Left renal pelvis (tissue), 4 donors: ENCODE measurements around the gene EWSR1. TPM values are rescaled to one million over a fixed set of nuclear protein-coding genes. Genes with fewer than 3 reads are reported as not detected.
"Not testable (repeated sequence)": the region's sequence is repeated elsewhere in the genome, so short reads cannot be mapped to it uniquely, and the experiment has no call there.

Experiments used
- DNase-seq, 4 donors: peaks; one replicate each; pipeline ENCODE4 v3.0.0-alpha.2; 2013; ENCODE audit warnings: low read depth in 4 of 4, low spot score in 3 of 4
- polyA plus RNA-seq, 4 donors: library from polyadenylated mRNA; unstranded; fragments of 120-200 nt; gene quantifications; one replicate each; pipeline ENCODE4 v1.2.1, GENCODE V29; 2013; ENCODE audit not compliant: insufficient read length in 4 of 4

Gene EWSR1
- polyA plus RNA-seq, 4 donors: 240 to 371 (median 332) TPM

DNA sequence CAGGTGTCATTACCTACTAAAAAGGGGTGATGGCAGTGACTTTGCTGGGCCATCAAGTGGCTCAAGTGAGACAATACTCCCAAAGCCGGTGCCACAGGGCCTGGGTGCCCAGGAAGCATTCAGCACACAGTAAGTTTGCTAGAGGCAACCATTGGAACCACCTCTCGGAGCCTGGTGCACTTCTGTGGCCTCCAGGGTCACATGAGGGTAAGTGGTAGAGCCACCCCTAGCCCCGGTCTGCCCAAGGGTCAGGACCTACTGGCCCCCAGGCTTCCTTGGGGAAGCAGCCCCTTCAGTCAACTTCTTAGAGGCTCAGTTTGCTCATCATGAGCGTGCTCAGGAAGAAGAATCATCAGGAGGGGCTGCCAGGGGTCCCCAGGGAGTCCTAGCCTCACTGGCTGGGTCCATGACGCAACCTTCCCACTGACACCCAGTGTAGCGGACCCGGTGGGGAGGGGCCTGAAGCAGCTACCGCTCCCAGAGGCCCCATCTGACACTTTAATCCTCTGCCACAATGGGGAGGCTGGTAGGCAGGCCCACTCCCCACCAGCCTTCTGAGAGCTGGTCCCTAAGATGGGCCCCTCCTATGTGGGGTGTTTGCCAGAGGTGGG is 64.9 kb downstream of the EWSR1 start:
- no peak for DNase-seq

DNA sequence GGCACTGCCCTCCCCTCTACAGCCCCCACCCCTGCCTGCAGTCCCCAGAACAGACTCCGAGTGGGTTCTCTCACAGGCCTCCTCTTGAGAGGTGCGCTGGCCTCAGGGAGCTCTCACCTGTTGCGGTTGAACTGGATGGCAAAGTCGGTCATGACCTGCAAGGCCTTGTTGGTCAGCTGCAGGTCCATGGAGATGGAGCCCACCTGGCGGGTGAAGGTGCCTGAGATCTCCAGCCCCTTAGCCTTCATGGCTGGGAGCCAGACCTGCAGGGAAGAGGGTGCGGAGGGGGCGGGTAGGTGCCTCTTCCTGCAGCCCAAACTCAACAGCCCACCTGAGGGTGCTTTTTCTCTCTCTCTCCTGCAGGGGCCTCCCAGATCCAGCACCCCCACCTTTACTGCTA is 66.1 kb downstream of the EWSR1 start:
- DNase-seq: no peak

DNA sequence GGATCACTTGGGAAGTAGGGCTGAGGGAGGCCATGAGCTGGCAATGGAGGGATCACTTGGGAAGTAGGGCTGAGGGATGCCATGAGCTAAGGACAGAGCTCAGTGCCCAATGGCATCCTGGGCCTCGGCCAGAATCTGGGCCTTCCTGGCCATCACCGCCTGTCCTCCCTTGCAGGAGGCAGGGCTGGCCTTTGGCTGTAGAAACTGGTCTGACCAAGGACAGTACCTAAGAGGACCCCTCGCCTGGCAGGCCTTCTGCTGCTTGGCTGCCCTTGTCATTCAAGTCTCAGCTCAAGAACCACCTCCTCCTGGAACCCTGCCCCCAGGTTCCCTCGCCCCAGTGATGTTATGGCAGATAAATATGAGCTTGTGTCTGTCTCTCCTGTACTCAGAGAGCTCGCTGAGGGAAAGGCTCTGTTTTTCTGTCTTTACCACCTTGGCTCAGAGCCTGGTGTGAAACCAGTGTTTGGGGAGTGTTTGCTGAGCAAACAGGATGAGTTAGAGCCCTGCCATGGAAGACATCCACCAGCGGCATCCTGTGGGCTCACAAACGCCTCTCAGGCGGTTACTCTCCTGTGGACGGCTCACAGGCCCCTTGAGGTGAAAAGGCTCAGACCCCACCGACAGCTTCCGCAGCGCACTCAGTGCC is 66.8 kb downstream of the EWSR1 start:
- no peak for DNase-seq

DNA sequence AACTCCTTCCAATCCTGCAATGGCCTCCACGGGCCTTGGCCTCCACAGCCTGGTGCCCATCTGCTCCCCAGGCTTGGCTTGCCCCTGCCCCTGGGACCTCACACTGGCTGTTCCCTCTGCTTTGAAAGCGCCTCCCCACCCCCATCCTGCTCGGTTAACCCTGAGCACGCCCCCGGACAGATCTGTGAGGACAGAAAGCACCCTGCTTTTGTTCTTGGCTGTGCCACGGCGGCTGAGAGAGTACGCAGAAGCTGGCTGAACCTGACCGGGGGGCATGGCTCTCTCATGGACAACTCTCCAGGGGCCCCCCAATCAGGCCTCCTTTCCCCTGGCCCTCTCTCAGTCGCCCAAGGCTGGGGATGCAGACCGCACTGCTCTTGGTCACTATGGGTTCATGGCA is 67.6 kb downstream of the EWSR1 start:
- no peak for DNase-seq

DNA sequence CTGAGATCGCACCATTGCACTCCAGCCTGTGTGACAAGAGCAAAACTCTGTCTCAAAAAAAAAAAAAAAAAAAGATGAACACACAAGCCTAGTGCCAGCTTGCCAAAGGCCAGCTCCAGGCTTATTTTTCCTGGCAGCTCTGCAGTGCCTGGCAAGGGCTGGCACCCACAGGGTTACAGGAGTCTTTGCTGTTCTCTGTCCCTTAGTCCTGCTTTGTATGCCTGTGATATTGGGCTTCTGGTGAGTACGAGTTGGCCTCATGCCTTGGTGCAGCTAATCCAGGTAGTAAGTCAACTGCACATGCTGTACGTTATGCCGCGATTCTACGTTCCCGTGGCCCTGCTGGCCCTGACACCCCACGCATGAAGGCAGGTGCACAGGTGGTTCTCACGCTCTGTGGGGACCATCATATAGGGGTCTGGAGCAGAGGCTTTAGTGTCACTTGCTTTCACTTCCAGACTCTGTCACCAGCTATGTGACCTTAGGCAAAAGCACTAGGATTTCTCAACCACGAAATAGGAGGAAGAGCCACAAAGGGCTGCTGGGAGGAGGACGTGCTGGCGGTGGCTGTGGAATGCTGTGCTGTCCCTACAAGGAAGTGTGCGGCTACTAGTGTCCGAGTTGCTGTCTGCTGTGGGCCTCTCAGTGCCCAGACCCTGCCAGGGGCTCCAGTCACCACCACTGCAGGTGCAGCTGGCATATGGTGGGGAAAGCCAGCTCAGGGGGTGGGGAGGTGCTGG is 68.9 kb downstream of the EWSR1 start:
- DNase-seq: no peak

DNA sequence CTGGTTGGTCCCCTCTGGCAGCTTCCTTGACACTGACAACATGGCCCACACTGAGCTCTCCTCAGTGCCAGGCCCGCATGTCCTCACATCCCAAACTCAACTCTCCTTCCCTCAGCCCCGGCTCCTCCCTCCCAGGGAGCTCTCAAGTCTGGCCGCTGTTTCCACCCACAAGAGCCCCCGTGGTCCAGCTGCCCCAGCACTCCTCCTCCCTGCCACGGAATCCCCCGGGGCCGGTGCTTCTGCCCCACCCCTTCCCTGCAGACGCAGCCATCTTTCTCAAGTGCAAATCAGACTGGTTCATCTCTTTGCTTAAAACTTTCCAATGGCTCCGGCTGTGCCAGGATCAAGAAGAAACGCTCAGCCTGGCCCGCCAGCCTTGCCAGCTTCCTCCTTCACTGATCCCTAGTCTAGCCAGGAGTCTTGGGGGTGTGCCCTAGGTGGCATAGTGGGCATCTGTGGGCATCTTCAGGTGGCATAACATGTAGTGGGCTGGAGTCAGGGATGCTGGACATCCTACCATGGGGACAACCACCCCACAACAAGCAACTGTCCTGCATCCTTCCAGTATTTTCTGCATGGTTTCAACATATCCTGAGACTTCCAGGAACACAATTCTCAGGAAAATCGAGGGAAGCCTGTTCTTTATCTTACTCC is 69.7 kb downstream of the EWSR1 start:
- no peak for DNase-seq

DNA sequence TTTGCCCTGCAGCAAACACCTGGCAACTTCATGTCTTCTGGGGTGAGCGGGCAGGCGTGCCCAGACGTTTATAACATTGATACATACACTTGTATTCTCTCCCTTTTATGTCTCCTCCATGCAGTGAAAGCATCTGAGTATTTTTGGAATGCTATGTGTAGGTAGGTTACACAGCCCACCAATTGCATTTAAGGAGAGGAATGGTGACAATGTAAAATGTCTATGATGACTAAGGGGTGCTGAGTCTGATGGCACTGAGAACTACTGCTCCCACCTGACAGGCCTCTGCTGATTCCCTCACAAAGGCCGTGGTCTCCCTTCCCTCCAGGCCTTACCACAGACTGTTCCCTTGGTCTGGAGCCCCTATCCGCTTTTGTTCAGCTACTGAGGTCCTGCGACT is 70.3 kb downstream of the EWSR1 start:
- no peak for DNase-seq

DNA sequence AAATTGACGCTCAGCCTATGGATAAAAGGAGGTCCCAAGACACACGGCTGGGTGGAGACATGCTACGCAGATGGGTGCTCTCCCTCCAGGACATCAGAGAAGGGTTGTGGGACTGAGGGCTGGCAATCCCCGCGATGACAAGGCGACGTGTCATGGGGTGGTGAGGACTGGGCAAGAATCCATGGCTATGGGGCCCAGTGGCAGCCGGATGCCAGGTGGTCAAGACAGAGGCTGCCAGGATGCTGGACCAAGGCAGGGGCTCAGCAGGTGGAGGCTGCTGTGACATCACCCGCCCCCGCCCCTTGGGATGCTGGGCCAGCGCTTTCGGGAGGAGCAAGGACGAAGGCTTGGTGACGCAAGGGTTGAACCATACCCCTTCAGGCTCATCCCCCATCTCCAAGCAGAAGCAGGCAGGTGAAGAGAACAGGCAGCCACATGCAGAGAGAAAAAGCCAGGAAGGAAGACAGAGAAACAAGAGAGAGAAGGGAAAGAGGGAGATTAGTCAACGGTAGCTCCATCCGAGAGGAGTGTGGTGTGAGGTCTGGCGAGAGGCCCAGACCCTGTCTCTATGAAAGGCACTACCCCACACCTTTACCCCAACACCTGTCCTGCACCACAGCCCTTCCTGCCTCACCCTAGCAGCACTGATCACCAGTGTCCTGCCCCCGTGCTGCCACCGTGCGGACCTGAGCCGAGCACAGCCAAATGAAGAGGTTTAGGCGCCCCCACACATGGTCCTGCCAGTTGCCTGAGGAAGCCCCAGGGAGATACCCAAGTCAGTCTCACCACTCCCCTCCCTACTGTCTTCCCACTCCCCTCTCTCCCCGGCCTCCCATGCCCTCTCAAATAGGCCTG is 71.5 kb downstream of the EWSR1 start:
- no peak for DNase-seq

DNA sequence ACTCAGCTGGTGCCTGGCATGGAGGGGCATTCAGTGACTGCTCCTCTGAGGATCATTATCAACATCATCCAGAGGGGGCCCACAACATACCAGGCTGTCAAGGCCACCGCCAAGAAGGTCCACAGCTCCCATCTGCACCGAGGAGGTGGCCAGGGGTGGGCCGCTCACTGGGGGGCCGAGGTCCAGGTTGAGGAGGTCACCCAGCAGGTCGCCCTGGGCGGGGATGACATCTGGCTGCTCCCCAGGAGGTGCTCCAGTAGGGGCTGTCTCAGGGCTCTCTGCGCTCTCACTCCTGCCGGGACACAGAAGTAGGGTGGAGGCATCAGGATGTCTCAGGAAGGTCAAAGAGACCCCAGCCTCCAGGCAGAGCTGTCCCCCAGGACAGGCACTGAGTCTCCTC is 72.5 kb downstream of the EWSR1 start:
- DNase-seq: no peak

DNA sequence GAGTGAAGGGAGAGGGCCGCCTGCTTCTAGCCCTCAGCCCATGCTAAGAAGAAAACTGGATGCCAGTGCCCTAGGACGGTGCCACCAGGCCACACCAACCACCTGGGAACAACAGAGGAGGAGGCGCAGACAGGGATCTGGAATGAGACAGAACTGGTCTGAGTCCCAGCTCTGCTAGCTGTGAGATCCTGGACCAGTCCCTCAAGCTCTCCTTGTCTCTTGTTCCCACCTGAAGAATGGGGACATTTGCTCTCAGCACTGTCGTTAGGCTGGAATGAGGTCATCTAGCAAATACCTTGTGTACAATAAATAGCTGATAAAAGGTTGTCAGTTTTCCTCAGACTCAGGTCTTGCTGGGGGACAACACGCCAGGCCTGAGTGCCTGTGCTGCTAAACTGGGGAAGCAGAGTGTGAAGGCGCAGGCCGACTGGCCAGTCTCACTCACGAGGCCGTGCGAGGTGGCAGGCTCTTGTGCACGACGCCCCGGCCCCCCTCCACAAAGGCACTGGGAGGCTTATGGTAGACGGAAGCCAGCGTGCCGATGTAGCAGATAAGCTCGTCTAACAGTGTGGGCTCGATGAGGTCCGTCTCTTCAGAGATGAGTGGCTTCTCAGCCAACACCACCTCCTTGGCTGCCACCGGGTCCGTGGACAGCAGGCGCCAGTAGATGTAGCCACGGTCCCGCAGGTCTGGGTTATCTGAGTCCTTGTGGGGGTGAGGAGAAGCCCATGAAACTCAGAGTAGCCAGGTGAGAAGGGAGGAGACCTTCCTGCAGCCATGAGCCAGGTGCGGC is 73.2 kb downstream of the EWSR1 start:
- no peak for DNase-seq

DNA sequence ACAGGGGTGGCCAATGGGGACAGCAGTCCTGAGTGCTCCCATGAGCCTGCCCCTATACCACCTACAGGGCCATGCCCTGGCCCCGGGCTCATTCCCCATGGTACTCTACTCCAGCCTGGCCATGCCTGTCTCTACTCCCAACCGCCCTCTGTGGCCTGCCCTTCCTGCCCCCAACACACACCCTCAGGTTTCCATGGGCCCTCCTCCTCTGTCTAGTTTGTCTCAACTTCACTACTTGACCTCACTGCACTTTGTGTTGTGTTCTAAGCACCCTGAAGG is 73.7 kb downstream of the EWSR1 start:
- no peak for DNase-seq

DNA sequence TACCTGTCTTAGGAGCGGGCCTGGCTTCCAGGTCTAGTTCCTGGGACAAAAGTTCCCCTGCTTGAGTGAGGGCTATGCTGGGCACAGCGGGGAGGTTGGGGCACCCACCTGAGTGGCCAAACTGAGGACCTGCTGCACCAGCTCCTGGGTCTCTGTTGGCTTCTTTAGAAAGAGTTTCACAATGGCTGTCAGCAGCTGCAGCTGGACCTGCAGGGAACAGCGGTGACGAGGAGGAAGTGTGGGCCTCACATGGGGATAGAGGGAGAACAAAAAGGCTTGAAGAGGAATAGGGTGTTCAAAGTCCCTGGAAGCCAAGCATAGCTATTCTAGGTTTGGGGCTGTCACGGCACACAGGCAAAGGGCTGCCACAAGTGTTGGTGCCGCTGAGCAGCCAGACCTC is 74.1 kb downstream of the EWSR1 start:
- no peak for DNase-seq

DNA sequence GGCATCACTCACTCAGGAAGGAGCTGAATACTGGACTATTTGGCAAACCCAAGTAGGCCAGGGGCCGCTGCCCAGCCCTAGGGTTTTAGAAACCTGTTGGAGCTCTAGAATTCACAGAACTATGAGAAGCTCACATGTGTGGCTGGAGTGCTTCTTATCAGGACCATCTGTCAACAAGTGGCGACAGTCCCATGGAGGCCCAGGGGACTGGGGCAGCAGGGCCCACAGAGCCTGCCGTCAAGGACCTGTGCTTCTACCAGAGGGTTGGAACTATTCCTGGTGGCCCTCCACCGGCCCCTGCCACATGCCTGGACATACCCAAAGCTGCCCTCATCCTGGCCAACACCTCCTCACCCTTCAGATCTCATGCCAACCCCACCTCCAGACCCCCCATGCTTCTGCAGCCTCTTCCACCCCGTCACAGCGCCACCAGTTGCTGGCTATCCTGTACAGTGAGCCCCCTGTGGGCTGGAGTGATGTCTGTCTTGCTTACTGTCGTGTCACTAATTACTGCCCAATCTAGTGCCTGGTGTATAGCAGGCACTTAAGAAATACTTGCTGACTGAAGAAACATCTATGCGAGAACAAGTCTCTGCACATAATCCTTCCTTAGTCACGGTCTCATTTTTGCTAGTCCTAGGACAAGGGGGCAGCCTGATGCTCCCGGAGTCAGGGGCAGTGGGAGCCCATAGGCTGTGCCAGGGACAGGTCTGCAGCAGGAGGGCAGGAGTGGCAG is 74.7 kb downstream of the EWSR1 start:
- DNase-seq: no peak

DNA sequence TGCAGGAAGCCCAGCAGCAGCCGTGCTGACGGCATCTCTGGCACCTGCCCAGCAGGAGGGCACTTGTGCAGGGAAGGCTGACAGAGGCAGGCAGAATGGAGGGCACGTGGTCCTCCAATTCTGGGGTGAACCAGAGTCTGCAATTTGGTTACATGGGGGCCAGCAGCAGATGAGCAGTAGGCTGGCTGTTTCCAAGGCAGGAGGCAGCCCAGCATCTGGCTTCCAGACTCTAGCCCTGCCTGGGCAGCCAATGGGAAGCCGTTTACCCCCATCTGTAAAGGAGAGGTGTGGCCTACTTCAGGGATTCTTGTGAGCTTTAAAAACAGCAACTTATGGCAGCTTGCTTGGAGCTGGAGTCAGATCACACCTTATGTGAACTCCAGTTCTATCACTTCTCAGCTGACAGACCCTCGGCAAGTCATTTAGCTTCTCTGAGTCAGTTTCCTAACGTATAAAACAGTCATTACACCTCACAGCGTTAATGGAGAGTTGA is 75.3 kb downstream of the EWSR1 start:
- no peak for DNase-seq

DNA sequence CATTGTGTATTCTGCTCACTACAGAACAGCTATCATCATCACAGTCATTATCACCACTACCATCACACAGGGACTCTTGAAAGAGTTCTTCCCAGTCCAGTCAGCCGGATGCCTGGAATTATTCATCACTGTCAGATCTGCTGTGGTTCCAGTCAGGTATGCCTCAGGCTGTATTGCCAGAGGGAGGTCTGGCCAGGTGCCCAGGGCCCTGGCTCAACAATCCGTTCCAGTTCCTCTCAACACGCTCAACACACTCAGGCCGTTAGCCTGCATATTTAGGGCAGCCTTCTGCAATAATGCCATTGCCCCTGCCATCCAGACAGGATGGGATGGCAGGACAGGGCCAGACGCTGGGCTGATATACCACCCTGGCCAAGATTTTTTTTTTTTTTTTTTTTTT is 76.1 kb downstream of the EWSR1 start:
- DNase-seq: no peak

DNA sequence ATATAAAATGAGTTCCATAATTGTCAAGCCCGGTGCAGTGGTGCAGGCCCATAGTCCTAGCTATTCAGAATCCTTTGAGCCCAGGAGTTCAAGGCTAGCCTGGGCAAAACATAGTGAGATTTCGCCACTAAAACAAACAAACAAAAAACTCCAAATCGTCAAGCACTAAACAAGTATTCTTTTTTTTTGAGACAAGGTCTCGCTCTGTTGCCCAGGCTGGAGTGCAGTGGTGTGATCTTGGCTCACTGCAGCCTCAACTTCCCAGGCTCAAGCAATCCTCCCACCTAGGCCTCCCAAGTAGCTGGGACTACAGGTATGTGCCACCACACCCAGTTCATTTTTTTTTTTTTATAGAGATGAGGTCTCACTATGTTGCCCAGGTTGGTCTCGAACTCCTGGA is 76.8 kb downstream of the EWSR1 start:
- not testable (repeated sequence) for DNase-seq

DNA sequence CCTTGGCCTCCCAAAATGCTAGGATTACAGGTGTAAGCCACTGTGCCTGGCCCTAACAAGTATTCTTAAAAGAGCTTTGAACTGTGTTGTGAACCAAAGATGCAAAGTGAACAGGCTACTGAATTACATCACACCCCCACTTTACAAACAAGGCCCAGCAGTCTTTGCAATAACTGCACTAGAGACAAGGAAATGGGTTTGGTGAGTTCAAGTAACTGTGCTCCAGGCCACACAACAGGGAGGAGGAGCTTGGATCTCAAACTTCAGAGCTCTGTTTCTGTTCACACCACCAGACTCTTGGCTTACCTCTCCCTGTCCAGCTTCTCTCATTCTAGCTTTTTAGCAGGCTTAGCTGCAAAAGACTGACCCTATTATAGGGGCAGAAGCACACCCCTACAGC is 77.9 kb downstream of the EWSR1 start:
- no peak for DNase-seq

DNA sequence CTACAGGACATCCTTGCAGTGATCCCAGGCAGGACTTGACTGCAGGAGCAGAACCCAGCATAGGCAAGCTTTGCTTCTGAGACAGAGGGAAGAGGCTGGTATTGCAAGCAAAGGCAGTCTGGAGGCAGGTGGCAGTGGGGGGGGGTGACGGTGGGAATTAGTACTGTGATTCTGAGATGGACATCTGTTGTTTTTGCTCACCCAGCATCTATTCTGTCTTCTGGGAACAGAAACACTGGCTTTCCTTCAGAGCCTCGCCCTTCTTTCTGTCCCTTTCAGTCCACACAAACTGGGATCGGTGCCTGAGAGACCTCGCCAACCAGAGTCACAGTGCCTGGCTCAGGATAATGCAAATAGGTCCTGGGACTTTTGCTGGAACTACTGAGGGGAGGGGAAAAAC is 78.6 kb downstream of the EWSR1 start:
- no peak for DNase-seq

DNA sequence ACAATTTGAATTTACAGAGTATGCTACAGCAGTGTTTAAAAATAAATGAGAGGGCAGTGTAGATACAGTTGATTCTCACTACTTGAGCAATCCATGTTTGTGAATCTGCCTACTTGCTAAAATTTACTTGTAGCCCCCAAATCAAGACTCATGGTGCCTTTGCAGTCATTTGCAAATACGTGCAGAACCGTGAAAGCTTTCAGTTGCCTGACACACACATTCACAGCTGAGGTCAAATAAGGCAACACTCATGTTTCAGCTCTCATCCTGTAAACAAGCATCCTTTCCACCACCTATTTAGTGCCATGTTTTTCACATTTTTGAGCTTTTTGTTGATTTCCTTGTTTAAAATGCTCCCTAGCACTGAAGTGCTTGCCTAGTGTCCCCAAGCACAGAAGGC is 80.0 kb downstream of the EWSR1 start:
- no peak for DNase-seq
